H1 (cell line): ENCODE measurements around the gene SAMD14.

ENCODE experiments used
- CREB1 ChIP-seq: IDR thresholded peaks from 2 replicates; pipeline ENCODE4 v1.6.1; 2012; ENCODE audit warnings: inconsistent platforms
- EZH2 ChIP-seq: fragments of 200-600 bp; sonication (generic); IDR thresholded peaks from 2 replicates; pipeline ENCODE4 v1.7.1; 2012; ENCODE audit warnings: low read depth, mild to moderate bottlenecking, moderate library complexity, low read length, inconsistent platforms; ENCODE audit not compliant: severe bottlenecking
- POU5F1 ChIP-seq: IDR thresholded peaks from 2 replicates; pipeline ENCODE4 v1.6.1; 2011; ENCODE audit warnings: low read depth, mild to moderate bottlenecking, low read length, moderate library complexity
- TF ChIP-seq, protein P1 (sequence below), 3 experiments: IDR thresholded peaks; 1 replicate in 2 of 3; 2 replicates in 1 of 3; pipeline versions ENCODE4 v1.5.1 to v1.6.1; 2011; ENCODE audit warnings: low read length in 3 of 3, mild to moderate bottlenecking in 3 of 3, inconsistent platforms in 2 of 3, low read depth in 1 of 3, moderate library complexity in 1 of 3; ENCODE audit not compliant: insufficient read depth in 1 of 3; ENCODE audit errors: control extremely low read depth in 1 of 3

DNA sequence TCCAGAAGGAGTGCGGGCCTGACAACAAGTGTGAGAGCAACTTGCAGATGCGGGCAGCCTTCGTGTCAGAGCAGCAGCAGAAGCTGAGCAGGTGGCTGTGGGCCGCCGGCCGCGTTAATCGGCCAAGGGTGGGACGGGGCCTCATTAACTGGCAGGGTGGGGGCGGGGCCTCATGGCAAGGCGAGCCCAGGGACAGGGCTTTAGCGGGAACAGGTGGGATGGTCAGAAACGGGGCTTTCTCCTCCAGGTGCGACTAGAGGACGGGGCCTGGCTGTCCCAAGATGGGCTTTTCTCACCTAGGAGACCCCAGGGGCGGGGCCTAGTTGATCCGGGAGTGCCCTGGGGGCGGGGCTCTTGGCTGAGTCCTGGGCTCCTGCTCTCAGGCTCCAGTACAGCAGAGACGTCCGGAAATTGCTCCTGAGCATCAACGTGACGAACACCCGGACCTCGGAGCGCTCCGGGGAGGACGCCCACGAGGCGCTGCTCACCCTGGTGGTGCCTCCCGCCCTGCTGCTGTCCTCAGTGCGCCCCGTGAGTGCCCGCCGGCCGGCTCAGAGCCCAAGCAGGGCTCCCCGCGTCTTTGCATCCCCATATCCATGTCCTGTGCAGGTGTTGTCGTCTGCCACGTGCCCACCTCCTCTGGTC is 53.2 kb downstream of the SAMD14 start:
- TF ChIP-seq CREB1 (no peak), EZH2 (no peak), POU5F1 (no peak)
- TF ChIP-seq, protein P1, sequence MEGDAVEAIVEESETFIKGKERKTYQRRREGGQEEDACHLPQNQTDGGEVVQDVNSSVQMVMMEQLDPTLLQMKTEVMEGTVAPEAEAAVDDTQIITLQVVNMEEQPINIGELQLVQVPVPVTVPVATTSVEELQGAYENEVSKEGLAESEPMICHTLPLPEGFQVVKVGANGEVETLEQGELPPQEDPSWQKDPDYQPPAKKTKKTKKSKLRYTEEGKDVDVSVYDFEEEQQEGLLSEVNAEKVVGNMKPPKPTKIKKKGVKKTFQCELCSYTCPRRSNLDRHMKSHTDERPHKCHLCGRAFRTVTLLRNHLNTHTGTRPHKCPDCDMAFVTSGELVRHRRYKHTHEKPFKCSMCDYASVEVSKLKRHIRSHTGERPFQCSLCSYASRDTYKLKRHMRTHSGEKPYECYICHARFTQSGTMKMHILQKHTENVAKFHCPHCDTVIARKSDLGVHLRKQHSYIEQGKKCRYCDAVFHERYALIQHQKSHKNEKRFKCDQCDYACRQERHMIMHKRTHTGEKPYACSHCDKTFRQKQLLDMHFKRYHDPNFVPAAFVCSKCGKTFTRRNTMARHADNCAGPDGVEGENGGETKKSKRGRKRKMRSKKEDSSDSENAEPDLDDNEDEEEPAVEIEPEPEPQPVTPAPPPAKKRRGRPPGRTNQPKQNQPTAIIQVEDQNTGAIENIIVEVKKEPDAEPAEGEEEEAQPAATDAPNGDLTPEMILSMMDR (IDR thresholded peaks at IDR 0.05; ENCODE audit: control extremely low read depth in 1 of 3, insufficient read depth in 1 of 3, low read depth in 1 of 3, low read length in 3 of 3): no peak
